Upper lobe of left lung (tissue), 4 donors: ENCODE measurements around the gene SORCS1.

Experiments used
- EP300 ChIP-seq, 4 donors: sonication (generic); formaldehyde crosslinking; IDR thresholded peaks; one replicate each; pipeline ENCODE4 v1.5.1; 2017; ENCODE audit warnings: antibody characterized with exemption in 4 of 4, control low read depth in 2 of 4
- POLR2AphosphoS5 ChIP-seq, 2 donors: sonication (generic); formaldehyde crosslinking; IDR thresholded peaks; one replicate each; pipeline ENCODE4 v1.5.1; 2017; ENCODE audit warnings: antibody characterized with exemption in 2 of 2
- TF ChIP-seq, protein P1 (sequence below), 6 experiments: fragments of 450-650 bp in 4 of 6; fragments of 200-600 bp in 2 of 6; sonication (generic) in 2 of 6; IDR thresholded peaks; one replicate each; pipeline ENCODE4 v1.5.1; 2016 to 2019; ENCODE audit warnings: antibody characterized with exemption in 6 of 6

DNA sequence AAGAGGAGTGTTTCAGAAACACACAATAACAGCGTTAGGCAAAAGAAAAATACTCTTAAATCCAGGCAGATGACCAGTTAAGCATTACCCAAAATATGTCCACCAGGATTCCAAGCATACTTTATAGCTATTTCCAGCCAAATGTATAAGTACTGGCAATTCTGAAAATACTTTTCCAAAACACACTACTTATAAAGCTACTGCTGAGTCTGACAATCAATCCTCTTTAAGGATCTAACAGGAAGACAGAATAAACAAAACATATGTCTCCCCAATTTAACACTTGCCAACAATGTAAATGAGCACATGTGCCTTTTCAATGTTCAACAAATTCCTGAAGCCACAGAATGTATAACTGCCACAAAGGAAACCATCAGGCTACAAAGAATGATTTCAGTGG is 370.9 kb downstream of the SORCS1 start:
- TF ChIP-seq EP300 (IDR thresholded peaks at IDR 0.05) (no peak), POLR2AphosphoS5 (IDR thresholded peaks at IDR 0.05) (no peak)
- TF ChIP-seq, protein P1, sequence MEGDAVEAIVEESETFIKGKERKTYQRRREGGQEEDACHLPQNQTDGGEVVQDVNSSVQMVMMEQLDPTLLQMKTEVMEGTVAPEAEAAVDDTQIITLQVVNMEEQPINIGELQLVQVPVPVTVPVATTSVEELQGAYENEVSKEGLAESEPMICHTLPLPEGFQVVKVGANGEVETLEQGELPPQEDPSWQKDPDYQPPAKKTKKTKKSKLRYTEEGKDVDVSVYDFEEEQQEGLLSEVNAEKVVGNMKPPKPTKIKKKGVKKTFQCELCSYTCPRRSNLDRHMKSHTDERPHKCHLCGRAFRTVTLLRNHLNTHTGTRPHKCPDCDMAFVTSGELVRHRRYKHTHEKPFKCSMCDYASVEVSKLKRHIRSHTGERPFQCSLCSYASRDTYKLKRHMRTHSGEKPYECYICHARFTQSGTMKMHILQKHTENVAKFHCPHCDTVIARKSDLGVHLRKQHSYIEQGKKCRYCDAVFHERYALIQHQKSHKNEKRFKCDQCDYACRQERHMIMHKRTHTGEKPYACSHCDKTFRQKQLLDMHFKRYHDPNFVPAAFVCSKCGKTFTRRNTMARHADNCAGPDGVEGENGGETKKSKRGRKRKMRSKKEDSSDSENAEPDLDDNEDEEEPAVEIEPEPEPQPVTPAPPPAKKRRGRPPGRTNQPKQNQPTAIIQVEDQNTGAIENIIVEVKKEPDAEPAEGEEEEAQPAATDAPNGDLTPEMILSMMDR (IDR thresholded peaks at IDR 0.05), result no peak
